Stimulated activated CD8-positive, alpha-beta memory T cell treated with anti-CD3 and anti-CD28 coated beads, Interleukin-12 subunit alpha, Interleukin-12 subunit beta, amount 100 ng/mL, for 1 hour (primary cell): ENCODE data around the gene NME8.
"Not testable (repeated sequence)": the region's sequence is repeated elsewhere in the genome, so short reads cannot be mapped to it uniquely, and the experiment has no call there.

Experiments used
- DNase-seq: peaks from one replicate; pipeline ENCODE4 v3.0.0-alpha.2; 2020; ENCODE audit warnings: low read depth

The NME8 gene, protein sequence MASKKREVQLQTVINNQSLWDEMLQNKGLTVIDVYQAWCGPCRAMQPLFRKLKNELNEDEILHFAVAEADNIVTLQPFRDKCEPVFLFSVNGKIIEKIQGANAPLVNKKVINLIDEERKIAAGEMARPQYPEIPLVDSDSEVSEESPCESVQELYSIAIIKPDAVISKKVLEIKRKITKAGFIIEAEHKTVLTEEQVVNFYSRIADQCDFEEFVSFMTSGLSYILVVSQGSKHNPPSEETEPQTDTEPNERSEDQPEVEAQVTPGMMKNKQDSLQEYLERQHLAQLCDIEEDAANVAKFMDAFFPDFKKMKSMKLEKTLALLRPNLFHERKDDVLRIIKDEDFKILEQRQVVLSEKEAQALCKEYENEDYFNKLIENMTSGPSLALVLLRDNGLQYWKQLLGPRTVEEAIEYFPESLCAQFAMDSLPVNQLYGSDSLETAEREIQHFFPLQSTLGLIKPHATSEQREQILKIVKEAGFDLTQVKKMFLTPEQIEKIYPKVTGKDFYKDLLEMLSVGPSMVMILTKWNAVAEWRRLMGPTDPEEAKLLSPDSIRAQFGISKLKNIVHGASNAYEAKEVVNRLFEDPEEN

DNA sequence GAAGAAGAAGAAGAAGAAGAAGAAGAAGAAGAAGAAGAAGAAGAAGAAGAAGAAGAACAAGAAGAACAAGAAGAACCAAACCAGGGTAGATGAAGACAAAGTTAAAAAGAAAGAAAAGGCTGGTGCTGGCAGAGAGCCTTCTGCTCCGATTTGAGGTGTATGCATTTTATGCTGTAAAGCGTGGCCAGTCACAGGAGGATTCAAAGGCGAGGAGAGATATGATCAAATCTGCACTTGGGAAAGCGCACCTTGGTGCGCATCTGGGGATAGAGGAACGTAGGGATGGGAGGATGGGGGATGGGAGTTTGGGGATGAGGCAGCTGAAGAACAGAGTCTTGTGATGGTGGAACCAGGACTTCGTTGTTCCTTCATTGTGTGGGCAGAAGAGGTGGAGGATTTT lies at the start of gene NME8:
Gene NME8, plus strand, starts transcription at position 301 of the 400 bp plus-strand sequence. CDS start 1,670 bp downstream, outside the sequence.
- DNase-seq, result no peak

DNA sequence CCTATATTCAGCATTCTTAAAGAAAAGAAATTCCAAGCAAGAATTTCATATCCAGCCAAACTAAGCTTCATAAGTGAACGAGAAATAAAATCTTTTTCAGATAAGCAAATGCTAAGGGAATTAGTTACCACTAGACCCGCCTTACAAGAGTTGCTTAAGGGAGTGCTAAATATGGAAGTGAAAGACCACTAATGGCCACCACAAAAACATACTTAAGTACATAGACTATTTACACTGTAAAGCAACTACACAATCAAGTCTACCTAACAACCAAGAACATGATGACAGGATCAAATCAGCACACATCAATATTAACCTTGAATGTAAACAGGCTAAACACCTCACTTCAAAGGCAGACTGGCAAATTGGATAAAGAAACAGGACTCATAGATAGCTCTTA lies 42.2 kb upstream of the NME8 start:
- no peak for DNase-seq

DNA sequence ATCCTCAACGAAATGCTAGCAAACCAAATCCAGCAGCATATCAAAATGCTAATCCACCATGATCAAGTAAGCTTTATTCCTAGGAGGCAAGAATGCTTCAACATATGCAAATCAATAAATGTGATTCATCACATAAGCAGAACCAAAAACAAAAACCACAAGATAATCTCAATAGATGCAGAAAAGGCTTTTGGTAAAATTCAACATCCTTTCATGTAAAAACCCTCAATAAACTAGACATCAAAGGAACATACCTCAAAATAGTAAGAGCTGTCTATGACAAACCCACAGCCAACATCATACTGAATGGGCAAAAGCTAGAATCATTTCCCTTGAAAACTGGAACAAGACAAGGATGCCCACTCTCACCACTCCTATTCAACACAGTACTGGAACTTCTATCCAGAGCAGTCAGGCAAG lies 36.2 kb upstream of the NME8 start:
- not testable (repeated sequence) for DNase-seq

DNA sequence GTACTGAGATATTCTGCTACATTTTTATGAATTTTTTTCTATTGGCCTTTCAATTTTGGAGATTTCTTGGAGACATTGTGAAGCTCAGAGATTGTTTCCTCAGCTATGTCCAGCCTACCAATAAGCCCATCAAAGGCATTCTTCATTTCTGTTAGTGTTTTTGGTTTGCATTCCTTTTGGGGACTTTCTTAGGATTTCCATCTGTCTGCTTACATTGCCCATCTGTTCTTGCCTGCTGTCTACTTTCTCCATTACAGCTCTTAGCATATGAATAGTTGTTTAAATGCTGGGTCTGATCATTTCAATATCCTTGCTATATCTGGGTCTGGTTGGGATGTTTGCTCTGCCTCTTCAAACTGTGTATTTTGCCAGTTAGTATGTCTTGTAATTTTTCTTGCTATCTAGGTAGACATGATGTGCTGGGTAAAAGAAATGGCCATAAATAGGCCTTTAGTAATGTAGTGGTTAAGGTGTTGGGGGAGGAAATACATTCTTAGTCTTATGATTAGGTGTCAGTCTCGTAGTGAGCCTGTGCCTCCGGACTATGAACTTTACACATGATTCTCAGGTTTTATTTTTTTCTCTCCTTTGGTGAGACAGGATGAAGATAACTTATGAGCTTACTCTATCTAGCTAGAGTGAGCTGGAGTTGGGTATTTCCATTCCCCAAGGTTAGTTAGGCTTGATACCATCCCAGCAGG lies 32.6 kb upstream of the NME8 start:
- DNase-seq, result no peak

DNA sequence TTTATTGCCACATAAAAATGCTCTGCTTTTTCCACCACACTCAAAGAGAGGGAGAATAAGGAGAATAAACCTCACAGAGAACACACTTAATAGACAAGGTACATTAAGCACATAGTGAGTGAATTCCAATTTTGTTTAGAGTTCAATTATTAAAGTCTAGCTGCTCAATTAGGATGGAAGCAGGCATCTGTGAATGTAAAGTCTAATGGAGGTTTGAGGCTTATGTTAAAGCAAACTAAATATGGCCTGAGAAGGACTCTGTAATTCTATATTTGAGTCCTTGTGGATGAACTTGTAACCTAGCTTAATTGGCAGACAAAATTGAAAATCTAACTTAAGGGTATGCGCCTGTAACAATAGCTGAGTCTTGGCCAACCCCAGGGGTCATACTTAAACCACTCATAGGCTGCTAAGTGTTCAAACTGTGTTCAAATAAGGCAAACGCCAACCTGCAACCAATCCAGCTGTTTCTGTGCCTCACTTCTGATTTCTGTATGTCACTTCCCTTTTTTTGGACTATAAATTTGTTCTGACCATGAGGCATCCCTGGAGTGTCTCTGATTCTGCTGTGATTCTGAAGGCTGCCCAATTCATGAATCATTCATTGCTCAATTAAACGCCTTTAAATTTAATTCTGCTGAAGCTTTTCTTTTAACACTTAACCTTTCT lies 31.3 kb upstream of the NME8 start:
- DNase-seq, result no peak

DNA sequence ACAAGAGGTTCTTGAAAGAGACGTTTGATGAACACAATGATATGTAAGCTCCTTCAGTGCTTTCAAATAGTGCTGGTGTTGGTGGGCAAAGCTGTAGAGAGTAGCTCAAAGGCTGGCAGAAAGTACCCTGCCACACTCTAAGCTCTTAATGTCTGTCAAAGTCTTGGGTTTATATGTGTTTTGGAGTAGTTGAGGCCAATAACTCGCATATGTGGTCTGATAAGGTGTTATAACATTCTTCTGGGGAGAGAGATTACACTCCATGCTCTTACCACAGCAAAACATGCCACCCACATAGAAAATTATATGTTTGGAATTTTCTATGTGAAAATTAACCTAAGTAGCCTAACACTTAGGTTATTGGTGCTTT lies 30.8 kb upstream of the NME8 start:
- no peak for DNase-seq

DNA sequence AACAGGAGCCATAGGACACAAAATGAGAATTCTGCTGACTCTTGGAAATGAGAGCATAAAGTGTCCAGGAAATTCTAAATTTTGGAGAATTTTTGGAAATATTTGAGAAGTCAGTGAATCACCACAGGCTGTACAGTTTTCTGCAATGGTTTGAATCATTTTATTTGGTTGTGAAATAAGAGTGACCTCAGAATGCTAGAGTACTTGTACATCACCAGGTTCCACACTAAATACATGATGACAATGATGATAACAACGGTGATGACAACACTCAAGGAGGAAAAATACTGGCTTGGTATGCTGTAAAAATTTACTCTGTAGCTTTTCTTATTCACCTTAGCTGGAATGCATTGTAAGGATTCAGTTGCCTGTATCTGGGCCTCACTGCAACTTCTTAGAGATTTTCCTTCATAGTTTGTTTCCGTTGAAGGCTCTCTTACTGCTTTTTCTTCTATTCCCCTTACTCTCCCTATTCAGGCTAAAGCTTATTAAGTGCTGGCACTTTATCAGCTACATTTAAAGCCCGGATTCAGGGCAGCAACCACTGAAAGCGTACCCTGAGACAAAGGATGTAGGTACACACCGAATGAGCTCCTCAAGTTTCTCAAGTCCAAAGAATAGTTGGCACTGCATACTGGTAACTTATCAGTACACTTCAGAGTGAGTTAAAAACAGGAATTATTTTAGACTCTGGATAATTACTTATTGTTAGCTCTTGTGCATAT lies 30.2 kb upstream of the NME8 start:
- no peak for DNase-seq

DNA sequence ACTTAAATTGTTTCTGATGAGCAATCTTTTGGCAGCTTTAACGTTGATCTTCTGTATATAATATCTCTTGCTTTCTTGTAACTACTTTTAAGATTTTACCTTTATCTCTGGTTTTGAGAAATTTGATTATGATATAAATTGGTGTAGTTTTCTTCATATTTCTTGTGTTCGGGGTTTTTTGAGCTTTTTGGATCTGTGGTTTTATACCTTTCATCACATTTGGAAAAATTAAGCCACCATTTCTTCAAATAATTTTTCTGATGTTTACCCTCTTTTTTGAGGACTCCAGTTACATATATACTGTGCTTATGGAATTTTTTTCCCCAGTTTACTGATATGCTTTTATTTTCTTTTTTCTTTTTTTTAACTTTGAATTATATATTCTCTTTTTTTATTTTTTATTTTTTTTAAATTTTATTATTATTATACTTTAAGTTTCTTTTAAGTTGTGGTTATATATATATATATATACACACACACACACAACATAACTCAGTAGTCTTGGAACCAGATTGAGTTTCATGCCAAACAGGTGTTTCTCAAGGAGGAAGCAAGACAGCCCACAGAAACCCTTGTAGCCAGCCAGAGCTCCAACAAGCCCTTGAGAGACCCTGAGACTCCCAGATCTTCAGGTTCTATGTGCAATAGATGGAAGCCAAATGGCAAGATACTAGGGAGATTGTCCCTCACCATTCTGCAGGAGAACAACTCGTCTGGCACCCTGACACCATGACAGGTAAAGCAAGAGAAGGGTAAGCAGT lies 27.5 kb upstream of the NME8 start:
- DNase-seq, result no peak

DNA sequence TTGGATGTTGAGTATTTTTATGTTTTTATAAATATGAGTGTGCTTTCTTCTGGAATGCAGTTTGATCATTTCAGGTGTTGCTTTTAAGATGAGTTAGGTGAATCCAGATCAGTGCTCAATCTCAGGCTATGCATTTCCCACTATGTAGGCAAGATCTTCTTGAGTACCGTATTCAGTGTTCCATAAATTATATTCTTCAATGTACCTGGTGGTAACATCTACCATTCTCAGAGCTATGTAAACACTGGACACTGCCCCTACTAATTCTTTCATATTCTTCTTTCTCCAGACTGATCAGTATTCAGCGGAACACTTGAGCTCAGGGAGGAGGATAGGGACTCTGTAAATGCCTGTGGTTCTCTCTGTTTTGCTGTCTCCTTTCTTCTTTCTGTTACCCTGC lies 25.5 kb upstream of the NME8 start:
- no peak for DNase-seq

DNA sequence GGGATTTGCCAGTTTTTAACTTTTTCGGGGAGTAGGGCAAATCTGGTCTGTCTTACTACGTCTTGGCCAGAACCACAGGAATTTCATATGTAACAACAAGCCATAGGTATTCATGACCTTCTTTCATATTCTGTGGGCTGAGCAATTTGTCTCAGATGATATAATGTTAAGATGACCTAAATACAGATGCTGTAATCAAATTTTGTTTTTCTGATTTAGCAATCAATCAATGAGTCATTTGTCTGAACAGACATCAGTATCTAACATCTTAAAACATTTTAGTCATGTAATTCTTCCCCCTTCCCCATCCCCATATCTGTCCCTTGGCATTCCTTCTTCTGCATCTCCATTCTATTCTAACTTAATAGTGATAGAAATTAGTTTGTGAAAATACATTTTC lies 24.8 kb upstream of the NME8 start:
- DNase-seq, result no peak

DNA sequence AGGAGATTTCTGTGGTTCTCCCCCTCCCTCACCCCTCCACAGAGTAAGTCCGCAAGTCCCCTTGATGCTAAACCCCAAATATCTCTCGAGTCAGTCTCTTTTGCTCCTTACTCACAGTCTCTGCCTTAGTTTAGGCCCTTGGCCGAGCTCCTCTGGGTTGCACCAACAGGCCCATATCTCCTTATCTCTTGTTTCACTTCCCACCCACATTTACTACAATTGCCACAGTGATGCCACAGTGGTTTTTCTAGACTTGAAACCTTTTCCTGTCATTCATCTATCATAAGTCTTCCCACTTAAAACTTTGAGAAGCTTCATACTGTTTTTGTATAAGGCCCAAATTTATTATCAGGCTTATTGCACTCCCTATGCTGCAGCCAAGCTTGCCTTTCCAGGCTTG lies 23.4 kb upstream of the NME8 start:
- no peak for DNase-seq

DNA sequence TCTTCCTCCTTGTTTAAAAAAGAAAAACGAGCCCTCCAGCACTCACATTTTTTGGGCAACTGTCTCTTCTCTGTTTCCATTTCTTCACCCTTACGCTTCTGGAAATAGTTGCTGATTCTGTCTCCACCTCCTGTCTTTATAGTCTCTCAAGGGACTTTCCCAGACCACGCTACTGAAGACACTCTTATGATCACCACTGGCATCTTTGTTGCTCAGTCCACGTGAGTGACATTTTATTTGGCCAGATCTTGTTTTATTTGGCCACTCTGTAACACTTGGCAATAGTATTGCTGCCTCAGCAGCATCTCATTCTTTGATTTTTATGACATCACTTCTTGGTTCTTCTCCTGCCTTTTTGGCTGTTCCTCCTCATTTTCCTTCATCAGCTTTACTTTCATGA lies 21.6 kb upstream of the NME8 start:
- no peak for DNase-seq

DNA sequence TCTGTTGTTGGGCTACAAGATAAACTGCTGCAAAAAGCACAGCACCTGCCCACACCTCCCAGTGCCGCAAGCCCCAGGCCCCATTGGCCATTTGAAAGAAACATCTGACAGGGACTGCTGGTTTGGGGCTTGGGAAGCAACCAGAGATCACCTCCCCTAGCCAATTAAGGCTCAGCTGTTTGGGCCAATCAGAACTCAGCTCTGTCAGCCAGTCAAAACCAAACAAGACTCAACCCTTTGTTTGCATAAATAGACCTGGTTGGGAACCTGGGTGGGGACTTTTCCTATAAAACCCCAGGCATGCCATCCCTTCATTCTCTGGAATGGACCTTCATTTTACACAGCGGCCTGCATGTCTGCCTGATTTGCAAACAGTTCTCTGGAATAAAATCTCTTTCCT lies 17.2 kb upstream of the NME8 start:
- no peak for DNase-seq

DNA sequence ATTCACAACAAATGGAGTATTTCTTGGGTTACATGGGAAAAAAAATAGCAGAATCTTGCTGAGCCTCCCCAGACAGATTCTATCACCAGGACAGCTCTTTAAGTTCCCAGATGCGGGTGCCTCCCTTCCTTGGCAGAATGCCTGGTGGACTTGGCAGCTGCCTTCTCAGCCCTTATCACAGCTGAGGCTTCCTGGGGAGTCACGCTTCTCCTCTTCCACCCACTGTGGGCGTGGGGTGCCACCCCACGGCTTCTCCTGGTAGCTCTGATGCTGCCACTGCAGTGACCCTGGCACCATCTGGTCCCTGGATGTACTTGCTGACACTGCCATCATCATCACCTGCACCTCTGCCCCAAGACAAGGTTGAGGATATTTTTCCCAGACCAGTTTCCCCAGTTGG lies 16.2 kb upstream of the NME8 start:
- DNase-seq, result no peak

DNA sequence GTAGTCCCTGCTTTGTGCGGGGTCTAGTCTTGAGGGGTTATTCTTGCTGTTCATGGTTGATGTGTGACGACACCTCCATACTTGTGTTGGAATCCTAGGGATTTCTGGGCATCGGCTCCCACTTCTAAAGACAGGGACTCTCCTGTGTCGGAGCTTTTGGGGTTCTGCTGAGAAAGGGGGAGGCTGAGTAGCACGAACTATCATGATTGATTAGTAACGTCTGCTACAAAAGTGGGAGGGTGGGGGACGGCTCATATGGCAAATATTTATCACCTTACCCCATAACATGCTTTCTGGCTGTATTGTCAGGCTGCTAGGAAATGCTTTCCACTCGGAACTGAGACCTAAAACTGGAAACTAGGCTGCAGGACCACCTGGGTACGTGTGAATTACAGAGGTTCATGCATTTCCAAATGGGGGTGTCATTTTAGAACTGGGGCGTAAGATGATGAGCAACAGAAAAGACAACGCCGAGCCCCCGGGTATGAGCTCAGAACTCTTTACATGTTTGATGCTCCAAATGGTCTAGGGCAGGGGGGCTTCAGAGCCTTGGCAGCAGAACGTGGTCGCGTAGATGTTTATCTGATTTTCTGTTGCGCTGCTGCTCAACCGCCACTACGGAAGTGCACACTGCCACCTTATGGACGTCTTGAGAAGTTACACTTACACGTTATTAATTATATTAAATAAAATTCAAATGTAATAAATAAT lies 15.1 kb upstream of the NME8 start:
- peak; percentile 11 for DNase-seq

DNA sequence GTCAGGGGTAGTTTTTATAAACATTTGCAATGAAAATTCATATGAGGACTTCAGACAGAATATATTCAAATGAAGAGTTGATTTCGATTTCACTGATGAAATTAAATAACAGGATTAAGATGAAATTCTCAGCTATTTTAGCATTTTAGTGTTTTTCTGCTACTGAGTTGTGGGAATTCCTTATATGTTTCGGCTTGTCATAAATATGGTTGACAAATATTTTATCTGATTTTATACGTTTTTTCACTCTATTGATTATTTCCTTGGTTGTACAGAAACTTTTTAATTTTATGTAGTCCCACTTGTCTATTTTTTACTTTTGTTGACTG lies 14.6 kb upstream of the NME8 start:
- no peak for DNase-seq

DNA sequence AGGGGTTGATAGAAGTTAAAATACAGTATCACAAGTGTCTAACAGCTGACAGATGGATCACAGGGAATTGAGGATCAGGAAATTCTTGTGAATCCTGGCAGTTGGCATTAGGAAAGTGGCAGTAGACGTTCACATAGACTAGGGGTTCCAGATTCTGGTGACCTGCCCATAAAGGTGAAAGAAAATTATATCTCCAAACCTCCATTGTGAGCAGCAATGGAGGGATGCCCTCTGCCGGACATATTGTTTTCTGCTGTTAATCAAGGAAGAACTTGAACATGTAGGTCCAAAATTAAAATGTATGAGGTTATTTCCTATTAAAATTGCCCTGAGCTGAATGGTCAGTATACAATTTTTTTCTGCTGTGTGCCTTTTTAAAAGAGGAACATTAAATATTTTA lies 5.1 kb downstream of the NME8 start:
- no peak for DNase-seq

DNA sequence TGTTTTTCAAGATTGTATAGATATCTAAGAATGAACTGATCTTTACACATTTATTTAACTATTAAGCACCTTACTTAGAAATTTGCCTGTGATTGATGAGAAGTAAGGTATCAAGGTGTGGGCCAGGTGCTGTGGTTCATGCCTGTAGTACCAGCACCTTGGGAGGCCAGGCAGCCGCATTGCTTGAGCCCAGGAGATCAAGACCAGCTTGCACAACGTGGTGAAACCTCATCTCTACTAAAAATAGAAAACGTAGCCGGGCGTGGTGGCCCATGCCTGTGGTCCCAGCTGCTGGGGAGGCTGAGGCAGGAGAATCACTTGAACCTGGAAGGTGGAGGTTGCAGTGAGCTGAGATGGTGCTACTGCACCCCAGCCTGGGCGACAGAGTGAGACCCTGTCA lies 33.7 kb downstream of the NME8 start:
- no peak for DNase-seq

DNA sequence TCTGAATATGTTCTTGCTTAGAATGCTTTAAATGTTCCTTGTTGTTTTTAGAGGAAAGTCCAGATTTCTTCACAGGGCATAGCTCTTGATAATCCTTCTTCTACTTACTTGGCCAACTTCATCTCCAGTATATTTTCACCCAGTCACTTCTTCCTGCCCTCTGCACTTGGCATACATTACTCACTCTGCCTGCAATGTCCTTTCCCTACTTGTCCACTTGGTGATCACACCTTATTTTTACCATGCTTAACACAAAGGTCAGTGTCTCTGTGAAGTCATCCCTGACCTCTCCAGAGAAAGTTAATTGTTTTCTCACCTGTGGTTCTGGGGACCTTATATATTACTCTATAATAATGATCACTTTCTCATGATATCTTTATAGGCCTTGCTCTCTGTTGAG lies 45.0 kb downstream of the NME8 start:
- DNase-seq, result no peak

DNA sequence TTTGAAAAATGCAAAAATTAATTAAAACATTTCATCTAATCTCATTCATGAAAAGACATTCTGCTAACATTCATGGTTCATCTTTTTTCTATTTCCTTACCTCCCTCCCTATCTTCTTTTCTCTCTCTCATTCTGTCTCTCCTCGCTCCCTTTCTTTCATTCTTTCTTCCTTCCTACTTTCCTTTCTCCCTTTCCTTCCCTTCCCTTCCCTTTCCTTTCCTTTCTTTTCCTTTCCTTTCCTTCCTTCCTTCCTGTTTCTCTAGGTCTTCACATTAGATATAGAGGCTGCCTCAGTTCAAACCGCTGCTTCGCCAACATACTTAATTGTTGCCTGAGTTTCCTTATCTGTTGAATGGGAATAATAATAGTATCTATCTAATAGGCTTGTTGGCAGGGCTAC lies 46.3 kb downstream of the NME8 start:
- no peak for DNase-seq

DNA sequence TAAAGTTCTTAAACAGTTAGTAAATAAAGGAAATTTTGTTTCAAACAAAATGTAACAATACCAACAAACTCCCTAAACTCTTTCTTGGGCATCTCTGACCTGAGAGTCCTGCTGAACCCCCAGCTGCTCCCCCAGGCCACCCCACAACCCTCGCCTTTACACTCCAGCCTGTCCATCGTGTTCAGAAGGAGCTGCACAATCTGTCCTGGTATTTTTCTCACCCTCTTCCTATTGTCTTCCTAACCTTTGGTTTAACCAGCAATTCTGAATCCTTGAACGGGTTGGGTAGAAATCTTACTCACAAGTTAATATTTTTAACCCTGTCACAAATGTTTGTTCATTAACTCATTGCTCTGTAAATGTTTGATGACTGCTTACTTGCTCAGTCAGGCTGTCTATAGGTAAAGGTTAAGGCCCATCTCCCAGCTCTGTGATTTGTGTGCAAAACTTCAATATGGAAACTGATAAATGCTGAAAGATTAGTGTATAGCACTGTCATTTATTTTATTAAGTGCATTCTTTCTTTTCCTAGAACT lies 51.4 kb downstream of the NME8 start:
- no peak for DNase-seq
